B cell (primary cell): ENCODE data around the gene KCND2. TPM values are rescaled to one million over a fixed set of nuclear protein-coding genes. Genes with fewer than 3 reads are reported as not detected.

Experiments used
- ATAC-seq: fragments of 200-7000 bp; cut with Tn5 transposase; one replicate; pipeline ENCODE4 v1.10.0; 2021; ENCODE audit warnings: low read depth, mild to moderate bottlenecking, moderate number of reproducible peaks, moderate library complexity
- CTCF ChIA-PET: fragments of 350-600 bp; sonication (Branson Sonifier 250); formaldehyde crosslinking; loops from one replicate; lab custom pipeline; 2021; ENCODE audit warnings: antibody characterized with exemption, inconsistent platforms; lab: Charles Lee
- POLR2A ChIA-PET: fragments of 350-600 bp; sonication (Branson Sonifier 250); formaldehyde crosslinking; loops from one replicate; lab custom pipeline; 2021; ENCODE audit warnings: antibody characterized with exemption; lab: Charles Lee
- DNase-seq: peaks from one replicate; pipeline ENCODE4 v3.0.0; 2013
- H2AFZ ChIP-seq: 2 replicates; pipeline ENCODE4 v1.6.1; 2012; ENCODE audit warnings: mild to moderate bottlenecking, low read depth, low read length; ENCODE audit not compliant: insufficient read depth, poor library complexity, severe bottlenecking
- H3K27ac ChIP-seq, 2 donors: 1 replicate in 1 of 2; 2 replicates in 1 of 2; pipeline ENCODE4 v1.5.1; 2012 to 2013; ENCODE audit warnings: low read length in 2 of 2, mild to moderate bottlenecking in 2 of 2, moderate library complexity in 1 of 2
- H3K27me3 ChIP-seq, 4 experiments: fragments of 200-600 bp in 1 of 4; sonication (generic) in 1 of 4; replicated peaks in 1 of 4; 1 replicate in 2 of 4; 2 replicates in 2 of 4; pipeline versions ENCODE4 v1.6.1 to v1.7.0; 2013 to 2016; ENCODE audit warnings: low read length in 3 of 4, mild to moderate bottlenecking in 2 of 4, mixed read lengths in 1 of 4, moderate library complexity in 1 of 4; ENCODE audit not compliant: insufficient read depth in 4 of 4, control insufficient read depth in 3 of 4; ENCODE audit errors: control extremely low read depth in 1 of 4
- H3K36me3 ChIP-seq, 2 experiments: replicated peaks in 1 of 2; 1 replicate in 1 of 2; 2 replicates in 1 of 2; pipeline versions ENCODE4 v1.6.1 to v1.7.1; 2013; ENCODE audit warnings: low read length in 1 of 2; ENCODE audit not compliant: insufficient read depth in 2 of 2, control insufficient read depth in 1 of 2; ENCODE audit errors: control extremely low read depth in 1 of 2, extremely low read depth in 1 of 2
- H3K4me1 ChIP-seq, 2 donors: fragments of 200-600 bp in 1 of 2; sonication (generic) in 1 of 2; 1 replicate in 1 of 2; 2 replicates in 1 of 2; pipeline versions ENCODE4 v1.5.1 to v1.6.1; 2013 to 2017; ENCODE audit warnings: low read length in 2 of 2; ENCODE audit not compliant: control insufficient read depth in 2 of 2, insufficient read depth in 2 of 2
- H3K4me2 ChIP-seq: replicated peaks from 2 replicates; pipeline ENCODE3; 2012; ENCODE audit warnings: mild to moderate bottlenecking, low read depth, low read length; ENCODE audit not compliant: poor library complexity, severe bottlenecking
- H3K4me3 ChIP-seq, 5 experiments: fragments of 200-600 bp in 1 of 5; sonication (generic) in 1 of 5; 1 replicate in 3 of 5; 2 replicates in 2 of 5; pipeline versions ENCODE4 v1.5.1 to v1.7.0; 2011 to 2016; ENCODE audit warnings: low read length in 4 of 5, mild to moderate bottlenecking in 4 of 5, low read depth in 2 of 5, control low read depth in 1 of 5, moderate library complexity in 1 of 5; ENCODE audit not compliant: insufficient read depth in 1 of 5; ENCODE audit errors: control extremely low read depth in 1 of 5, extremely low read depth in 1 of 5
- H3K79me2 ChIP-seq: fragments of 200-600 bp; sonication (generic); one replicate; pipeline ENCODE4 v1.6.0; 2016; ENCODE audit warnings: low read length; ENCODE audit not compliant: control insufficient read depth, insufficient read depth
- H3K9ac ChIP-seq: fragments of 200-600 bp; sonication (generic); 2 replicates; pipeline ENCODE4 v1.6.1; 2017; ENCODE audit warnings: mild to moderate bottlenecking, low read length, moderate library complexity
- H3K9me3 ChIP-seq, 3 donors: one replicate each; pipeline versions ENCODE4 v1.6.1 to v1.7.1; 2013; ENCODE audit warnings: low read length in 2 of 3; ENCODE audit not compliant: control insufficient read depth in 2 of 3, insufficient read depth in 1 of 3; ENCODE audit errors: control extremely low read depth in 1 of 3
- H4K20me1 ChIP-seq: 2 replicates; pipeline ENCODE4 v1.6.0; 2012; ENCODE audit warnings: mild to moderate bottlenecking, low read length; ENCODE audit not compliant: insufficient read depth, control insufficient read depth, poor library complexity, severe bottlenecking
- H3K27ac Mint-ChIP-seq: one replicate; pipeline ENCODE4 v1.8.0; 2021; ENCODE audit warnings: mixed read lengths
- H3K27me3 Mint-ChIP-seq: one replicate; pipeline ENCODE4 v1.8.0; 2021; ENCODE audit warnings: mixed read lengths
- H3K4me1 Mint-ChIP-seq: one replicate; pipeline ENCODE4 v1.8.0; 2021; ENCODE audit warnings: mixed read lengths
- H3K4me3 Mint-ChIP-seq: one replicate; pipeline ENCODE4 v1.8.0; 2021; ENCODE audit warnings: mixed read lengths
- H3K9me3 Mint-ChIP-seq: one replicate; pipeline ENCODE4 v1.8.0; 2022; ENCODE audit warnings: mixed read lengths; ENCODE audit not compliant: insufficient read depth
- CTCF ChIP-seq: fragments of 200-600 bp; IDR thresholded peaks from one replicate; pipeline ENCODE4 v1.8.0; 2022; ENCODE audit warnings: antibody characterized with exemption, mild to moderate bottlenecking
- EZH2 ChIP-seq: IDR thresholded peaks from 2 replicates; pipeline ENCODE4 v1.6.1; 2012; ENCODE audit warnings: borderline replicate concordance, low read depth, mild to moderate bottlenecking, moderate library complexity, low read length; ENCODE audit not compliant: insufficient read depth, poor library complexity, severe bottlenecking
- WGBS: methylation state at CpG from one replicate; pipeline ENCODE4 v1.1.5; 2013; ENCODE audit warnings: missing lambda C conversion rate; ENCODE audit not compliant: insufficient coverage; 5-methylcytosine and 5-hydroxymethylcytosine counted together
- intact Hi-C: fragments of 100-400 bp; cut with micrococcal nuclease; formaldehyde crosslinking; loops from one replicate; pipeline ENCODE4 v1.10.0; 2022
- polyA plus RNA-seq: library from polyadenylated mRNA; depleted of rRNA; stranded (reverse); fragments of >200 nt; gene quantifications from 2 replicates; pipeline ENCODE4 v1.2.3, GENCODE V29; 2012
- total RNA-seq, 2 donors: library from RNA; stranded (reverse); fragments of 120-200 nt in 1 of 2; gene quantifications; 1 replicate in 1 of 2; 2 replicates in 1 of 2; pipeline versions ENCODE4 v1.2.3 to v1.2.4, GENCODE V29; 2013 to 2022

KCND2 gene
- total and polyA plus RNA-seq, 2 donors (not counting 1 experiment from before 2014, with no cell fraction given), result not detected

GRCh38 chr7:120395526-120396019 lies 122.6 kb downstream of the KCND2 start:
- Histone ChIP-seq H3K36me3 (no peaks in the 10 kb centered on the region), H2AFZ (no peak overlapping the region), H3K9ac (no peak overlapping the region), H3K9me3 (no peaks in the 10 kb centered on the region), H4K20me1 (no peaks in the 10 kb centered on the region), H3K79me2 (no peaks in the 10 kb centered on the region), H3K27ac (no peak overlapping the region), H3K4me2 (no peak overlapping the region), H3K4me3 (no peak overlapping the region), H3K4me1 (no peaks in the 10 kb centered on the region), H3K27me3 (no peaks in the 10 kb centered on the region)
- TF ChIP-seq CTCF (no peak), EZH2 (no peak)
- H3K27me3 Mint-ChIP-seq, result no peaks in the 10 kb centered on the region
- no peaks in the 10 kb centered on the region for H3K4me1 Mint-ChIP-seq
- intact Hi-C loops, result no loop called here
- CTCF ChIA-PET, result no interaction called here
- ATAC-seq (no peak), DNase-seq (no peak)
- no peaks in the 10 kb centered on the region for H3K9me3 Mint-ChIP-seq
- no peak overlapping the region for H3K4me3 Mint-ChIP-seq
- no peak overlapping the region for H3K27ac Mint-ChIP-seq
- POLR2A ChIA-PET, result no interaction called here
- 14% methylated on average over 1 of the region's 3 CpGs for WGBS

GRCh38 chr7:120398284-120399000 lies 125.5 kb downstream of the KCND2 start:
- no peaks in the 10 kb centered on the region for H3K4me1 Mint-ChIP-seq
- 80% methylated on average over 1 of the region's 3 CpGs for WGBS
- Histone ChIP-seq H3K79me2 (no peaks in the 10 kb centered on the region), H3K4me1 (no peaks in the 10 kb centered on the region), H3K4me2 (no peak overlapping the region), H3K9me3 (no peaks in the 10 kb centered on the region), H3K4me3 (no peak overlapping the region), H3K9ac (no peak overlapping the region), H3K36me3 (no peaks in the 10 kb centered on the region), H3K27ac (no peak overlapping the region), H2AFZ (no peak overlapping the region), H3K27me3 (no peaks in the 10 kb centered on the region), H4K20me1 (no peaks in the 10 kb centered on the region)
- H3K4me3 Mint-ChIP-seq, result no peak overlapping the region
- ATAC-seq (no peak), DNase-seq (no peak)
- no peaks in the 10 kb centered on the region for H3K9me3 Mint-ChIP-seq
- no peak for TF ChIP-seq EZH2
- no peak for TF ChIP-seq CTCF
- ChIA-PET POLR2A (no interaction called here), CTCF (no interaction called here)
- H3K27ac Mint-ChIP-seq, result no peak overlapping the region
- intact Hi-C loops, result no loop called here
- no peaks in the 10 kb centered on the region for H3K27me3 Mint-ChIP-seq
